ENCODE data around the gene NTRK1. TPM values are rescaled to one million over a fixed set of nuclear protein-coding genes. Genes with fewer than 3 reads are reported as not detected.
A peak's percentile ranks its signal among the peaks of the same experiment; 100 is the strongest.

The NTRK1 gene
- total RNA-seq, 1 donor from 2014 or later = 0.23 TPM

DNA sequence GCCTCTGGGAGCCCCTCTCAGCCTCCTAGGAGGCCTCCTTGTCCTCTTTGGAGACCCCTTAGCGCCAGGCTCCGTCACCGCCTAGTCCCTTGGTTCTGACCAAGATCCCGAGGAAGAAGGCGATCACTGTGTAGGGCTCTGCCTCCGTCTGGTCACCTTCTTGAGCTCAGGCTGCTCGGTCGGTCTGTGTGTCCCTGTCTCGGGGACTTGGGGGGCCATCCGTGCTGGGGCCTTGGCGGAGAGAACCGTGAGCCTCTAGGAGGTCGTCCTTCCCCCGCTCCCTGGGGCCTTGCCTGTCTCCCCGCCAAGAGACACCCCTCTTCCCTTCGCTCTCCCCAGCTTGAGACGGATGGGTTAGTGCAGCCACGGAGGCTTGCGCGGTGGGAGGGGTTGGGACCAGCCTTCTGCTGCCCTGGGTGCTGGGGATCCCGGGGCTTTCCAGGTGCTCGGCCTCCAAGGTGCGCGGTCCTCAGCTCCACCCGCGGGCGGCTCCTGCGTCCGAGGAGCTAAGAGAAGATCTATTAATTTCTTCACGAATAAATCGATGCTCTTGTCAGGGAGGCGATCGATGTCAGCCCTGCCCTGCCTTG, 1.0 kb upstream of the NTRK1 start:
- TF ChIP-seq, protein P1, sequence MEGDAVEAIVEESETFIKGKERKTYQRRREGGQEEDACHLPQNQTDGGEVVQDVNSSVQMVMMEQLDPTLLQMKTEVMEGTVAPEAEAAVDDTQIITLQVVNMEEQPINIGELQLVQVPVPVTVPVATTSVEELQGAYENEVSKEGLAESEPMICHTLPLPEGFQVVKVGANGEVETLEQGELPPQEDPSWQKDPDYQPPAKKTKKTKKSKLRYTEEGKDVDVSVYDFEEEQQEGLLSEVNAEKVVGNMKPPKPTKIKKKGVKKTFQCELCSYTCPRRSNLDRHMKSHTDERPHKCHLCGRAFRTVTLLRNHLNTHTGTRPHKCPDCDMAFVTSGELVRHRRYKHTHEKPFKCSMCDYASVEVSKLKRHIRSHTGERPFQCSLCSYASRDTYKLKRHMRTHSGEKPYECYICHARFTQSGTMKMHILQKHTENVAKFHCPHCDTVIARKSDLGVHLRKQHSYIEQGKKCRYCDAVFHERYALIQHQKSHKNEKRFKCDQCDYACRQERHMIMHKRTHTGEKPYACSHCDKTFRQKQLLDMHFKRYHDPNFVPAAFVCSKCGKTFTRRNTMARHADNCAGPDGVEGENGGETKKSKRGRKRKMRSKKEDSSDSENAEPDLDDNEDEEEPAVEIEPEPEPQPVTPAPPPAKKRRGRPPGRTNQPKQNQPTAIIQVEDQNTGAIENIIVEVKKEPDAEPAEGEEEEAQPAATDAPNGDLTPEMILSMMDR (IDR thresholded peaks at IDR 0.05; ENCODE audit: unreplicated experiment) = no peak
- peaks cover 27% of the 10 kb centered on the region for H3K4me1 Mint-ChIP-seq (ENCODE audit: unreplicated experiment)

DNA sequence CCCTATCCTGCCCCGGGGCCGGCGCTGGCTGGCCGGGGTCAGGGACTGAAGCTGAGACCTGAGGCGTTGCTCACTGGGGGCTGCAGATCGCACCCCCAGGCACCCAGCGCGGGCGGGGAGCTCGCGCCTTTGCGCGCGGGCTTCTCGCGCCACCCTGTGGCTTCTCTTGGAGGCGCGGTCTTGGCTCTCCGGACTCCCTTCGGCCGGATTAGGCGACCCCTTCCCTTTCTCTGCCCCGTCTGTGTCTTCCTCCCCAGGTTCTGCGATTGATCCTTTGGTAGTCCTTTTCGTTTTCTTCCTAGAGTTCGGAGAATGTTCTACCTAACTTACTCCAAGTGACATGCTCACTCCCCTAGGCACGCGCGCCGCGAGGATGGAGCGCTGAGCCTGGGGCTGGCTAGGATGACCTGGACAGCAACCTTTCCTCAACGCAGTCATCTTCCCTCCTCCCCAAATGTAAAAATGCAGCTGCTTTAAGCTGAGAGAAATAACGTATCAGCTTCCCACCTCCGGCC, 495 bp upstream of the NTRK1 start:
- Mint-ChIP-seq H3K4me3 (ENCODE audit: unreplicated experiment) (peak overlapping the region; percentile 56), H3K27ac (ENCODE audit: unreplicated experiment) (no peak overlapping the region), H3K36me3 (ENCODE audit: low read depth, unreplicated experiment) (peaks cover 10% of the 10 kb centered on the region), H3K27me3 (ENCODE audit: unreplicated experiment) (peaks cover 37% of the 10 kb centered on the region), H3K4me1 (ENCODE audit: unreplicated experiment) (peaks cover 27% of the 10 kb centered on the region), H3K9me3 (ENCODE audit: unreplicated experiment) (no peaks in the 10 kb centered on the region)
- TF ChIP-seq, protein P1 (IDR thresholded peaks at IDR 0.05; ENCODE audit: unreplicated experiment) = peak; percentile 69
- DNase-seq (ENCODE audit: low spot score) = peak; percentile 68

More for the DNA sequence above, 1.0 kb upstream of the NTRK1 start:
- Mint-ChIP-seq H3K36me3 (ENCODE audit: low read depth, unreplicated experiment) (peaks cover 10% of the 10 kb centered on the region), H3K27me3 (ENCODE audit: unreplicated experiment) (peaks cover 39% of the 10 kb centered on the region), H3K4me3 (ENCODE audit: unreplicated experiment) (no peak overlapping the region), H3K27ac (ENCODE audit: unreplicated experiment) (no peak overlapping the region), H3K9me3 (ENCODE audit: unreplicated experiment) (no peaks in the 10 kb centered on the region)
- DNase-seq (ENCODE audit: low spot score) = no peak

DNA sequence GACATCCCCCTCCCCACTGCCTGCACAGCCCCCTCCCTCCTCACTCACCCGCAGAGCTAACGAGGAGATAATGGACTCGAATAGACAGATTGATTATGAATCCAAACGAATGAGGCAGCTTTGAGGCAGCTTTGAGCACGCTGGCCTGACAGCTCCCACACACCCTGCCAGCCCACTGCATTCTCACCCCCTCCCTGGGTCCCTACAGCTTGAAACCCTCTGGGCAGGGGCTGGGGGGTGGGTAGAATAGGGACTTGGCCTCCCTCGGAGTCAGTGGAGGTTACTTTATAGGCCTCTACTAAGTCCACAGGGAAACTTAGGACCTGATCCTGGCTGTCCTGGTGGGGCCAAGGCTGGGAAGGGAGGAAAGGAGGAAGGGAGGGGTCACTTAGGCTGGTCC, 1.9 kb downstream of the NTRK1 start:
- Mint-ChIP-seq H3K27me3 (ENCODE audit: unreplicated experiment) (peaks cover 36% of the 10 kb centered on the region), H3K4me1 (ENCODE audit: unreplicated experiment) (peaks cover 30% of the 10 kb centered on the region), H3K36me3 (ENCODE audit: low read depth, unreplicated experiment) (peaks cover 10% of the 10 kb centered on the region), H3K4me3 (ENCODE audit: unreplicated experiment) (no peak overlapping the region), H3K27ac (ENCODE audit: unreplicated experiment) (no peak overlapping the region), H3K9me3 (ENCODE audit: unreplicated experiment) (no peaks in the 10 kb centered on the region)
- TF ChIP-seq, protein P1 (IDR thresholded peaks at IDR 0.05; ENCODE audit: unreplicated experiment) = no peak
- no peak for DNase-seq (ENCODE audit: low spot score)

DNA sequence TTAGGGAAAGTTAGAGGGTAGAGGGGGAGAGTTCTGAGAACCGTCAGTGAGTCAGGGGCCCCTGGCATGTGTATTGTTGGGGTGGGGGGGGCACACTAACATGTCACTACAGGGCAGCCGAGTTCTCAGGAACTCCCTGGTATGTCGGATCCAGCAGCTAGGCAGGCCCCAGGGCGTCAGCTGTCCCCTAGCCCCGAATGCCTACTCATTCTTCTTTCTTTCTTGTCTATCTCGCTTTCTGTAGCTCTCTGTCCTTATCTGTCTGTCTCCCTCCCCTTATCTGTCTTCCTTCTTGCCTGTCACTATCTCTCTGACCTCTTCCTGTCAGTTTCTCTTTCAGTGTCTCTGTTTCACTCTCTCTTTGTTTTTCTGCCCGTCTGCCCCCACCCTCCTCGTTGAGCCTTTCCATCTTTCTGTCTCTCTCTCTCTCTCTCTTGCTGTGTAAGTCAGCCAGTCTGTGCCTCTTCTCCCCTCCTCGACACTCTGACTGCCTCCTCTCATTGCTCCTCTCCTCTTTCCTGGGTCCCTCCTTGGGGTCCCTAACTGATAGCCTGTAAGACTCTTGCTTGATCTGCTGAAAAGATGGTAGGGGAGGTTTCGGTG, 2.4 kb downstream of the NTRK1 start:
- TF ChIP-seq, protein P1 (IDR thresholded peaks at IDR 0.05; ENCODE audit: unreplicated experiment) = no peak
- H3K36me3 Mint-ChIP-seq (ENCODE audit: low read depth, unreplicated experiment) = peaks cover 10% of the 10 kb centered on the region
- DNase-seq (ENCODE audit: low spot score) = no peak
- H3K4me3 Mint-ChIP-seq (ENCODE audit: unreplicated experiment) = no peak overlapping the region
- H3K4me1 Mint-ChIP-seq (ENCODE audit: unreplicated experiment) = peaks cover 30% of the 10 kb centered on the region
- no peaks in the 10 kb centered on the region for H3K9me3 Mint-ChIP-seq (ENCODE audit: unreplicated experiment)
- H3K27ac Mint-ChIP-seq (ENCODE audit: unreplicated experiment) = peak overlapping the region; percentile 4
- H3K27me3 Mint-ChIP-seq (ENCODE audit: unreplicated experiment) = peaks cover 36% of the 10 kb centered on the region

DNA sequence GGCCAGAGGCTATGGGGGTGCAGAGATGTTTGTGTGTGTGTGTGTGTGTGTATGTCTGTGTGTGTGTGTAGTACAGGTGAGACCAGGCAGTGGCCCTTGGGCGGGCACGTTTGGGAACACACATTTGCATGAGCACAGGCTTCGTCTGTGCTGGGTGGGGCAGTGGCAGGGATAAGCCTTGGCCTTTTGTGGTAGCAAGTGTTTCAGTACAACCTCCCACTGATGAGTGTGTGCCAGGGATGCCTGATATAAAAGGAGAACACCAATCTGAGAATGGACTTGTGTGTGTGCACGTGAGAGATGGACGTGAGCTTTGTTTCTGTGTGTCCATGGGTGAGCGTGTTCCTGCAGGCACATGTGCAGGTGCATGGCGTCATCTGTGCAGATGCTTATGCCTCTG, 3.0 kb downstream of the NTRK1 start:
- H3K27me3 Mint-ChIP-seq (ENCODE audit: unreplicated experiment) = peaks cover 34% of the 10 kb centered on the region
- H3K27ac Mint-ChIP-seq (ENCODE audit: unreplicated experiment) = no peak overlapping the region
- peak overlapping the region; percentile 50 for H3K4me3 Mint-ChIP-seq (ENCODE audit: unreplicated experiment)
- no peaks in the 10 kb centered on the region for H3K9me3 Mint-ChIP-seq (ENCODE audit: unreplicated experiment)
- TF ChIP-seq, protein P1 (IDR thresholded peaks at IDR 0.05; ENCODE audit: unreplicated experiment) = no peak
- H3K36me3 Mint-ChIP-seq (ENCODE audit: low read depth, unreplicated experiment) = peaks cover 10% of the 10 kb centered on the region
- no peak for DNase-seq (ENCODE audit: low spot score)
- H3K4me1 Mint-ChIP-seq (ENCODE audit: unreplicated experiment) = peaks cover 26% of the 10 kb centered on the region

All from endothelial cell (in vitro differentiated cells).